ENCODE measurements around the gene CLNS1A. TPM values are rescaled to one million over a fixed set of nuclear protein-coding genes. Genes with fewer than 3 reads are reported as not detected.

Gene CLNS1A
- total RNA-seq, 1 donor from 2014 or later: 43.6 TPM

DNA sequence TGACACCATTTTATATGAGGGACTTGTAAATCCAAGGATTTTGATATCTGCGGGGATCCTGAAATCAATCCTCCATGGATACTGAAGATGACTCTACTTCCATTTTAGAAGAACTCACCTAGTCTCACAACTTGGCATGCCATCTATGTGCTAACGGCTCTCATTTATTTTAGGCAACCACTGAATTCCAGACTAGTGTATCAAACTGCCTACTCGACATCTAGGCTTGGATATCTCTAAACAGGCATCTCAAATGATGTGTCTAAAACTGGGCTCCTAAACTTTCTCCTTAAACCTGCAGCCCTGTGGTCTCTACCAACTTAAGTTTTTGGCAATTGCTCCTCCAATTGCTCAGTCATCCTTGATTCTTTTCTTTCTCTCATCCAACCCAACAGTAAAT lies 31.2 kb upstream of the CLNS1A start:
- Histone ChIP-seq H3K27ac (no peak overlapping the region), H3K36me3 (peaks cover 55 to 75% of the 10 kb centered on the region in 2 donors), H3K4me3 (no peak overlapping the region), H3K4me1 (no peaks in the 10 kb centered on the region), H3K9me3 (no peaks in the 10 kb centered on the region), H3K27me3 (no peaks in the 10 kb centered on the region)
- no peak for DNase-seq (ENCODE audit: low spot score in 2 of 2)
- intact Hi-C loops (cut with DNase I): no loop called here
- TF ChIP-seq, protein P1, sequence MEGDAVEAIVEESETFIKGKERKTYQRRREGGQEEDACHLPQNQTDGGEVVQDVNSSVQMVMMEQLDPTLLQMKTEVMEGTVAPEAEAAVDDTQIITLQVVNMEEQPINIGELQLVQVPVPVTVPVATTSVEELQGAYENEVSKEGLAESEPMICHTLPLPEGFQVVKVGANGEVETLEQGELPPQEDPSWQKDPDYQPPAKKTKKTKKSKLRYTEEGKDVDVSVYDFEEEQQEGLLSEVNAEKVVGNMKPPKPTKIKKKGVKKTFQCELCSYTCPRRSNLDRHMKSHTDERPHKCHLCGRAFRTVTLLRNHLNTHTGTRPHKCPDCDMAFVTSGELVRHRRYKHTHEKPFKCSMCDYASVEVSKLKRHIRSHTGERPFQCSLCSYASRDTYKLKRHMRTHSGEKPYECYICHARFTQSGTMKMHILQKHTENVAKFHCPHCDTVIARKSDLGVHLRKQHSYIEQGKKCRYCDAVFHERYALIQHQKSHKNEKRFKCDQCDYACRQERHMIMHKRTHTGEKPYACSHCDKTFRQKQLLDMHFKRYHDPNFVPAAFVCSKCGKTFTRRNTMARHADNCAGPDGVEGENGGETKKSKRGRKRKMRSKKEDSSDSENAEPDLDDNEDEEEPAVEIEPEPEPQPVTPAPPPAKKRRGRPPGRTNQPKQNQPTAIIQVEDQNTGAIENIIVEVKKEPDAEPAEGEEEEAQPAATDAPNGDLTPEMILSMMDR (IDR thresholded peaks at IDR 0.05): no peak

DNA sequence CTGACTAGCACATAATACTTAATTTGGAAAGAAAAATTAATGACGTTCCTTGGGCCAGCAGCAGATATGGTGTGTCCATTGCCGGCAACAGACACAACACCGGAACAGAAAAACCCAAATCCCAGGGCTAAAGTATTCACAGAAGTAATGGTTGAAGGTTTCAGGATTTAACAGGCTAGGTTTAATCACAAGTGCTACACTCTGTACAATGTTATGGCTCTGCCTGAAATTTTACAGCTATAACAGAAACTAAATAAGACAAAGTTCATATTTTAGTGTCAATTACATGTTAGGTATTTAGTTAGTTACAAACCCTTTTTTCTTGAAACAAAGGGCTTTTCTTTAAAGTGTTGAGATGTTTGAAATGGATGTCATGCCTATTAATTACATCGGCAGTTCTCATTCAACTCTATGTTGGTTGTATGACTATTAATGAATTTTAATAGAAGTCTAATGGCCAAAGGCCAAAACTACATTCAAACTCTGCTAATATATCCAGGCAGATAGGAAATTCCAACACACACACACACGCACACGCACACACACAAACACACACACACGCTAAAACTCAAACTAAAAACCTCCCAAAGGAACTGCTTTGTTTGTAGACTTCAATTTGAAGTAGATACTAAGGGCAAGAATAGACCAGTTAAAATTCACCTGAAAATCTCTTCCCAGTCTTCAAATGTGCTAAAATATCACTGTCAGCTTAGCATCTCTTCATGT lies 27.8 kb upstream of the CLNS1A start:
- H3K27ac ChIP-seq: no peak overlapping the region
- peaks cover 32 to 45% of the 10 kb centered on the region in 2 donors for H3K36me3 ChIP-seq
- TF ChIP-seq, protein P1 (IDR thresholded peaks at IDR 0.05): no peak
- no peak overlapping the region for H3K4me3 ChIP-seq
- H3K9me3 ChIP-seq: no peaks in the 10 kb centered on the region
- intact Hi-C loops (cut with DNase I): no loop called here
- no peaks in the 10 kb centered on the region for H3K27me3 ChIP-seq
- H3K4me1 ChIP-seq: no peaks in the 10 kb centered on the region
- DNase-seq (ENCODE audit: low spot score in 2 of 2): no peak

DNA sequence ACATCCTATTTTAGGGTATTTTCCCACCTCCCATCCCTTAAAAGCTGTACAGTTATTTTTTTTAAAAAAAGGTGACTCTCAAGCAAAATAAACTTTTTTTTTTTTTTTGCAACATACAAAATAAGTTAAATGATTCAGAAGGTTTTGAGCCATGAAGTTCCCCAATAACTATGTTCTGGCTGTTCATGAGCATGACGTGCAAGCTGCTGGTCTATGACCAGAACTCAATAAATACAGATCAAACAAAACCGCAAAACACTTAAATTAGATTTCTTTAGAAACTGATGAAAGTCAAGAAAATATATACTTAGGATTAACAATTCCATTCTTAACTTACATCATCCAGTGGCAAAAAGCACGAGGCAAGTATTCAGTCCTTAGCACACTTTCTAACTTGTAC lies 24.1 kb upstream of the CLNS1A start:
- H3K27me3 ChIP-seq: no peaks in the 10 kb centered on the region
- TF ChIP-seq, protein P1 (IDR thresholded peaks at IDR 0.05): no peak

DNA sequence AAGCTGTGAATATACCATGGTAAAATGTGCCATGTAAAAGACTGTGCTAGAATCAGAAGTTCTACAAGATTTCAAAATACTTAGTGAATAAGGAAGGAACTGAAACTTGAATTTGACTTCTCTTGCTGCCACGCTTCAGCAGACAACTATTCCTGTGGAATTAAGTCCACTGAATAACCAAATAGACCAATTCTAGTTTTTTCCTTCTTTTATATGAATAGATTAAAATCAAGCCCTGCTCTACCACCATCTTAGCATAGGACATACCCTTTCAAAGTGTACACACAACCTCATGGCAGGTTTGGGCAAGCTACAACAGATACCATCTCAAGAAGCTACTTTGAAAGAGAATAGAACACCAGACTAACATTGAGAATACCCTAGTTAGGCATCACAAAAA lies 23.4 kb upstream of the CLNS1A start:
- TF ChIP-seq, protein P1 (IDR thresholded peaks at IDR 0.05): no peak
- H3K4me3 ChIP-seq: no peak overlapping the region
- no peak for DNase-seq (ENCODE audit: low spot score in 2 of 2)
- H3K36me3 ChIP-seq: peaks cover 6% of the 10 kb centered on the region in 2 donors
- H3K4me1 ChIP-seq: no peaks in the 10 kb centered on the region
- H3K27ac ChIP-seq: no peak overlapping the region
- H3K9me3 ChIP-seq: no peaks in the 10 kb centered on the region
- H3K27me3 ChIP-seq: no peaks in the 10 kb centered on the region
- intact Hi-C loops (cut with DNase I): no loop called here

More for the DNA sequence above, 24.1 kb upstream of the CLNS1A start:
- no peaks in the 10 kb centered on the region for H3K4me1 ChIP-seq
- H3K9me3 ChIP-seq: no peaks in the 10 kb centered on the region
- H3K36me3 ChIP-seq: peaks cover 6 to 10% of the 10 kb centered on the region in 2 donors
- H3K27ac ChIP-seq: no peak overlapping the region
- DNase-seq (ENCODE audit: low spot score in 2 of 2): no peak
- intact Hi-C loops (cut with DNase I): no loop called here
- no peak overlapping the region for H3K4me3 ChIP-seq

DNA sequence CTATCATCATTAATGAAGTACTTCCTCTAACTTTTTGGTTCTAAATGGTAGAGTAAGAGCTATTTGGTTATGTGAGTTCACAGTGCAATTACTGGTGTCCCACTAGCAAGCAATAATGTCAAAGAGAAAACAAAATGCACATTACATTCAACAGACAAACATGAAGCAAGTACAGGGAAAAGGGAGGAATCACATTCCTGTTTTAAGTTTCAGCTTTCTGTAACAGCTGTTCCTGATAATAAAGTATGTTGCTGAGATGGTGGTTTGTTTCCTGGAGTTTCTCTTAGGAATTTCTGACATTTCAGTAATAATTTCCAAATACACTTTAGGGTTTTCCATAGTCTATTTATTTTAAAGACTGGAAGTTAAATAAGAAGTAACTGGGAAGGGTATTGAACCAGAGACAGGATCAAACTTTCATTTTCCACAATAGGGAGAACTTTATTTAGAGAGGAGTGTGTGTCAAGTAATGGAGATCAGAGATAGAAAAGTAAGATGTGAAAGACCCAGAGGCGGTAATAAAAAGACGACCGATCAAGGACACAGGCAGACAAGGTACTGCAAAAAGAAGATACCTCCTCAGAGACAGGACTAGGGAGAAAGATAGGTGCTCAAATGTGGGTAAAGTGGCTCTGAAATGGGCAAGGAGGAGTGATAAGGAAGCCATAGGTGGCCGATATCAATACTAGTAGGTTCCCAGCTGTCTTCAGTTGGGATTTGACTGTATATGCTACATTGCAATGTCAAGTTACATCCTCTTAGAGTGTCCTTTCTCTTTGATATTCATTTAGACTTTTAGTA lies 20.8 kb upstream of the CLNS1A start:
- TF ChIP-seq, protein P1 (IDR thresholded peaks at IDR 0.05): no peak
- no peak for DNase-seq (ENCODE audit: low spot score in 2 of 2)
- no peaks in the 10 kb centered on the region for H3K4me1 ChIP-seq
- no peaks in the 10 kb centered on the region for H3K9me3 ChIP-seq
- H3K36me3 ChIP-seq: no peaks in the 10 kb centered on the region
- no peak overlapping the region for H3K27ac ChIP-seq
- no peak overlapping the region for H3K4me3 ChIP-seq
- intact Hi-C loops (cut with DNase I): no loop called here
- H3K27me3 ChIP-seq: no peaks in the 10 kb centered on the region

Measured in ascending aorta (tissue), 2 donors.